ENCODE data around the gene DDX23.

DNA sequence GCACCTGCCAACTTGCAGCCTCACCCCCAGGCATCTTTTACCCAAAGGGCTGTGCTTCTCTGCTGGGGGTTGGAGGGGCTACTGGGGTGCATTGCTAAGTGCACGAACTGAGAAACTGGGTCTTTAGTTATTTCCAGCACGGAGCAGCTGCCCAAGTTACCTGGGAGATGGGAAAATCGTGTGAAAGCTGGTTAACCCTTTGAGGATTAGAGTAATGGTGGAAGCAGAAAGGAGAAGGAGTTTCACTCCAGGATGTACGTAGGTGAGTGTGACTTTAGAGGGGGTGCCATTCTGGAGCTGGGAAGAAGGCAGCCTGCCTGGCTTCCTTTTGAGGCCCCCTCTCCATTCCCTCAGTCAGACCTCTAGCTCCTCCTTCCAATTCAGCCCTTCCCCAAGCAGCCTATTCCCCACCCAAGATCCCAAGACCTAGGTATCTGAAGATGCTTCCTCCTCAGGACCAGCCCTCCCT is 62.1 kb downstream of the DDX23 start:
- TF ChIP-seq POLR2A (IDR thresholded peaks at IDR 0.05; ENCODE audit: extremely low read depth, insufficient read length): no peak
- TF ChIP-seq, protein P1, sequence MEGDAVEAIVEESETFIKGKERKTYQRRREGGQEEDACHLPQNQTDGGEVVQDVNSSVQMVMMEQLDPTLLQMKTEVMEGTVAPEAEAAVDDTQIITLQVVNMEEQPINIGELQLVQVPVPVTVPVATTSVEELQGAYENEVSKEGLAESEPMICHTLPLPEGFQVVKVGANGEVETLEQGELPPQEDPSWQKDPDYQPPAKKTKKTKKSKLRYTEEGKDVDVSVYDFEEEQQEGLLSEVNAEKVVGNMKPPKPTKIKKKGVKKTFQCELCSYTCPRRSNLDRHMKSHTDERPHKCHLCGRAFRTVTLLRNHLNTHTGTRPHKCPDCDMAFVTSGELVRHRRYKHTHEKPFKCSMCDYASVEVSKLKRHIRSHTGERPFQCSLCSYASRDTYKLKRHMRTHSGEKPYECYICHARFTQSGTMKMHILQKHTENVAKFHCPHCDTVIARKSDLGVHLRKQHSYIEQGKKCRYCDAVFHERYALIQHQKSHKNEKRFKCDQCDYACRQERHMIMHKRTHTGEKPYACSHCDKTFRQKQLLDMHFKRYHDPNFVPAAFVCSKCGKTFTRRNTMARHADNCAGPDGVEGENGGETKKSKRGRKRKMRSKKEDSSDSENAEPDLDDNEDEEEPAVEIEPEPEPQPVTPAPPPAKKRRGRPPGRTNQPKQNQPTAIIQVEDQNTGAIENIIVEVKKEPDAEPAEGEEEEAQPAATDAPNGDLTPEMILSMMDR (IDR thresholded peaks at IDR 0.05; ENCODE audit: low read depth, low read length): no peak

Data from NB4 (cell line).